Upper lobe of left lung (tissue), 6 donors: ENCODE data around the gene KCNIP1. TPM values are rescaled to one million over a fixed set of nuclear protein-coding genes. Genes with fewer than 3 reads are reported as not detected.
A peak's percentile ranks its signal among the peaks of the same experiment; 100 is the strongest.

Experiments
- ATAC-seq, 2 donors: fragments of 200-7000 bp; cut with Tn5 transposase; one replicate each; pipeline ENCODE4 v1.9.1; 2022; ENCODE audit warnings: mild to moderate bottlenecking in 2 of 2, moderate library complexity in 2 of 2; ENCODE audit not compliant: low FRiP score in 2 of 2
- DNase-seq, 2 donors: peaks; one replicate each; pipeline ENCODE4 v3.0.0-alpha.2; 2019 to 2020
- H3K27ac ChIP-seq, 4 donors: fragments of 200-600 bp; sonication (generic); one replicate each; pipeline ENCODE4 v1.5.1; 2016 to 2019
- H3K27me3 ChIP-seq, 4 donors: fragments of 200-600 bp; sonication (generic); one replicate each; pipeline ENCODE4 v1.5.1; 2017 to 2019
- H3K36me3 ChIP-seq, 4 donors: fragments of 200-600 bp; sonication (generic); one replicate each; pipeline ENCODE4 v1.5.1; 2016 to 2019
- H3K4me1 ChIP-seq, 4 donors: fragments of 200-600 bp; sonication (generic); one replicate each; pipeline ENCODE4 v1.5.1; 2018 to 2019
- H3K4me3 ChIP-seq, 4 donors: fragments of 200-600 bp; sonication (generic); one replicate each; pipeline ENCODE4 v1.5.1; 2017 to 2019; ENCODE audit warnings: mild to moderate bottlenecking in 2 of 4, moderate library complexity in 1 of 4
- H3K9me3 ChIP-seq, 4 donors: fragments of 200-600 bp; sonication (generic); one replicate each; pipeline ENCODE4 v1.5.1; 2018 to 2019
- CTCF ChIP-seq, 6 experiments: fragments of 450-650 bp in 4 of 6; fragments of 200-600 bp in 2 of 6; sonication (generic) in 2 of 6; IDR thresholded peaks; one replicate each; pipeline ENCODE4 v1.5.1; 2016 to 2019; ENCODE audit warnings: antibody characterized with exemption in 6 of 6
- EP300 ChIP-seq, 4 donors: sonication (generic); formaldehyde crosslinking; IDR thresholded peaks; one replicate each; pipeline ENCODE4 v1.5.1; 2017; ENCODE audit warnings: antibody characterized with exemption in 4 of 4, control low read depth in 2 of 4
- POLR2A ChIP-seq, 4 donors: fragments of 450-650 bp; IDR thresholded peaks; one replicate each; pipeline ENCODE4 v1.5.1; 2016 to 2017; ENCODE audit warnings: antibody characterized with exemption in 4 of 4, mild to moderate bottlenecking in 2 of 4
- POLR2AphosphoS5 ChIP-seq, 2 donors: sonication (generic); formaldehyde crosslinking; IDR thresholded peaks; one replicate each; pipeline ENCODE4 v1.5.1; 2017; ENCODE audit warnings: antibody characterized with exemption in 2 of 2
- WGBS, 2 donors: methylation state at CpG; one replicate each; pipeline ENCODE4 v1.1.5; 2017 to 2018; 5-methylcytosine and 5-hydroxymethylcytosine counted together
- total RNA-seq, 6 donors: library from RNA; depleted of rRNA in 4 of 6; stranded (reverse); fragments of >200 nt in 4 of 6; gene quantifications; one replicate each; pipeline versions ENCODE4 v1.1.0 to v1.2.1, GENCODE V29; 2016 to 2021
- donor health status: DM: no; HTN: no; CAD: no; lungs with moderate emphysema.
- donor health status: DM: no; HTN: yes; CAD: no; lungs with severe emphysema.

Gene KCNIP1
- total RNA-seq, 6 donors from 2014 or later: 1.9 to 3.3 (median 2.9) TPM; not detected in 1

GRCh38 chr5:170625221-170626165 lies 121.7 kb downstream of the KCNIP1 start:
- ATAC-seq (no peak), DNase-seq (no peak)
- 76 to 77% methylated on average over 16 to 18 of the region's 18 CpGs for WGBS, 2 donors
- no peaks in the 10 kb centered on the region for H3K9me3 ChIP-seq
- TF ChIP-seq CTCF (IDR thresholded peaks at IDR 0.05) (no peak), EP300 (IDR thresholded peaks at IDR 0.05) (no peak), POLR2AphosphoS5 (IDR thresholded peaks at IDR 0.05) (no peak)
- no peak overlapping the region for H3K27ac ChIP-seq
- H3K27me3 ChIP-seq: no peaks in the 10 kb centered on the region
- H3K4me3 ChIP-seq: no peak overlapping the region
- no peaks in the 10 kb centered on the region for H3K36me3 ChIP-seq
- H3K4me1 ChIP-seq: no peaks in the 10 kb centered on the region

- DNase-seq: no peak
- no peak for ATAC-seq
- Histone ChIP-seq H3K4me1 (no peaks in the 10 kb centered on the region), H3K27me3 (no peaks in the 10 kb centered on the region), H3K36me3 (no peaks in the 10 kb centered on the region), H3K27ac (no peak overlapping the region), H3K9me3 (no peaks in the 10 kb centered on the region), H3K4me3 (no peak overlapping the region)
- 70 to 84% methylated on average over 8 to 13 of the region's 13 CpGs for WGBS, 2 donors
- TF ChIP-seq POLR2AphosphoS5 (IDR thresholded peaks at IDR 0.05) (no peak), EP300 (IDR thresholded peaks at IDR 0.05) (no peak), POLR2A (IDR thresholded peaks at IDR 0.05) (no peak), CTCF (IDR thresholded peaks at IDR 0.05) (no peak)
Observed at GRCh38 chr5:170626507-170627150, 122.8 kb downstream of the KCNIP1 start.

DNA sequence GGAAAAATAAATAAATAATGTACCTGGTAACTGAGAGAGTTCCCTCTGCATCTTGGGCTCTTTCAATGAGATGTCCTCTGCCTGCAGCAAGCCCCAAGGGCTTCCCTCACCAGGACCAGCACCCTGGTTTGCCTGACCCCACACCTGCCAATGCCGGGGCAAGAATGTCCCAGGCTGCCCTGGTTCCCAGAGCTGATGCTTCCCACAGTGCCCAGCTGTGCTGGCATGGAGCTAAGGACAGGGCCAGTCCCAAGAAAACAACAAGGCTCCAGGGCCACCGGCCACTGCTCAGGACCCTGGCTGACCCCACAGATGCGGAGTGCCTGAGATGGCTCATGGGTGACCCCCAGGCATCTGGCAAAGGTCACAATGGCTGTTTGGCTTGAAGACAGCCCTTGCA lies 123.5 kb downstream of the KCNIP1 start:
- no peak for ATAC-seq
- WGBS, 2 donors: 89% methylated on average over 3 of the region's 3 CpGs; no CpG with 5 or more reads in 1 of the 2 donors
- Histone ChIP-seq H3K27me3 (no peaks in the 10 kb centered on the region), H3K4me1 (no peaks in the 10 kb centered on the region), H3K27ac (no peak overlapping the region), H3K9me3 (no peaks in the 10 kb centered on the region), H3K36me3 (no peaks in the 10 kb centered on the region), H3K4me3 (no peak overlapping the region)
- no peak for TF ChIP-seq POLR2AphosphoS5 (IDR thresholded peaks at IDR 0.05)
- no peak for TF ChIP-seq EP300 (IDR thresholded peaks at IDR 0.05)
- no peak for TF ChIP-seq CTCF (IDR thresholded peaks at IDR 0.05)
- no peak for TF ChIP-seq POLR2A (IDR thresholded peaks at IDR 0.05)
- DNase-seq: peak in 1 of 2 donors; percentile 50

DNA sequence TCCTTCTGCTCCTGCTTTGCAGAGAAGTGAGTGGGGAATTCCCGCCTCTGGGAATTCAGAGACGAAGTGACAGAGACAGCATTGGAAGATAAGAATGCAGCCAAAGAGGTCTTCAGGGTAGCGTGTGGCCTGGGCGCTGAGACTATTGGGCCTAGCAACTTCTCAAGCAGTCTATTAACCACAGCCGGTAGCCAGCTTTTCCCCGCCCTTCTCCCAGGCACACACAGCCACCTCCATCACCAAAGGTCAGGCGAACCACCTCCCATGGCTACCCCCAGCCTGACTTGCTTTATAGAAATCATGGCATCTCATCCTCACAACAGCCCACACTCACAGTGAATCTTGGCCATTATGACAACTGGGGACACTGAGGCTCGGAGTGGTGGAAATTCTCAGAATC lies 124.2 kb downstream of the KCNIP1 start:
- no peak for DNase-seq

More for the DNA sequence above, 124.2 kb downstream of the KCNIP1 start:
- no peak for ATAC-seq
- Histone ChIP-seq H3K9me3 (no peaks in the 10 kb centered on the region), H3K4me1 (peaks cover 4 to 7% (median 5%) of the 10 kb centered on the region in 4 donors), H3K27me3 (no peaks in the 10 kb centered on the region), H3K4me3 (no peak overlapping the region), H3K36me3 (no peaks in the 10 kb centered on the region), H3K27ac (no peak overlapping the region)
- WGBS, 2 donors: 91 to 92% methylated on average over 8 of the region's 8 CpGs
- TF ChIP-seq EP300 (IDR thresholded peaks at IDR 0.05) (no peak), POLR2A (IDR thresholded peaks at IDR 0.05) (no peak), POLR2AphosphoS5 (IDR thresholded peaks at IDR 0.05) (no peak), CTCF (IDR thresholded peaks at IDR 0.05) (no peak)
